Astrocyte of the cerebellum (primary cell): ENCODE results near the gene OR5A1.

Experiments
- DNase-seq: peaks from one replicate; pipeline ENCODE4 v3.0.0-alpha.2; 2011; ENCODE audit warnings: low read depth
- H3K4me3 ChIP-seq: 2 replicates; pipeline ENCODE4 v1.5.1; 2011; ENCODE audit warnings: mild to moderate bottlenecking, low read depth, low read length, moderate library complexity
- CTCF ChIP-seq: IDR thresholded peaks from 2 replicates; pipeline ENCODE4 v1.5.1; 2012; ENCODE audit warnings: low read length, low read depth, moderate library complexity, mild to moderate bottlenecking; ENCODE audit errors: missing control alignments
- in situ Hi-C: cut with HindIII; loops from 2 replicates; pipeline ENCODE4 v1.10.0; 2017; ENCODE audit warnings: low sequenced_read_pairs

The OR5A1 gene

GRCh38 chr11:59415111-59415510 is 21.2 kb upstream of the OR5A1 start:
- DNase-seq, result no peak
- TF ChIP-seq CTCF, result no peak
- no peak overlapping the region for H3K4me3 ChIP-seq
- in situ Hi-C loops, result no loop called here

GRCh38 chr11:59416613-59417012 is 19.7 kb upstream of the OR5A1 start:
- no peak for DNase-seq
- no peak for TF ChIP-seq CTCF
- H3K4me3 ChIP-seq, result no peak overlapping the region
- in situ Hi-C loops, result no loop called here

- DNase-seq, result no peak
- in situ Hi-C loops, result no loop called here
- no peak for TF ChIP-seq CTCF
- no peak overlapping the region for H3K4me3 ChIP-seq
Measured at GRCh38 chr11:59417023-59417422, 19.2 kb upstream of the OR5A1 start.

GRCh38 chr11:59418156-59418555 is 18.1 kb upstream of the OR5A1 start:
- no peak for DNase-seq
- in situ Hi-C loops, result no loop called here
- H3K4me3 ChIP-seq, result no peak overlapping the region
- no peak for TF ChIP-seq CTCF

GRCh38 chr11:59423835-59424234 is 12.4 kb upstream of the OR5A1 start:
- TF ChIP-seq CTCF, result no peak
- in situ Hi-C loops, result no loop called here
- no peak overlapping the region for H3K4me3 ChIP-seq
- no peak for DNase-seq

GRCh38 chr11:59425131-59425530 is 11.1 kb upstream of the OR5A1 start:
- DNase-seq, result no peak
- no peak overlapping the region for H3K4me3 ChIP-seq
- in situ Hi-C loops, result no loop called here
- TF ChIP-seq CTCF, result no peak

- H3K4me3 ChIP-seq, result no peak within 1 kb of the TSS
- in situ Hi-C loops, result no loop called here
- DNase-seq, result no peak
- no peak for TF ChIP-seq CTCF
Measured at GRCh38 chr11:59426361-59427067, 9.8 kb upstream of the OR5A1 start, which contains the start of gene OR5A2. TSS of gene OR5A2 (minus strand) at chr11:59426413. CDS start at chr11:59422953, 3,460 bp downstream.
